Mucosa of gallbladder (tissue), 1 donor: ENCODE measurements around the gene CCDC33. TPM values are rescaled to one million over a fixed set of nuclear protein-coding genes. Genes with fewer than 3 reads are reported as not detected.

Source experiments
- DNase-seq: peaks from one replicate; pipeline ENCODE4 v3.0.0-alpha.2; 2020; ENCODE audit warnings: low spot score
- total RNA-seq: library from RNA; stranded (reverse); gene quantifications from one replicate; pipeline ENCODE4 v1.2.1, GENCODE V29; 2021
- donor health status: DM: no; HTN: no; CAD: no.

CCDC33 gene
- total RNA-seq, 1 donor from 2014 or later, result 1.0 TPM

- DNase-seq, result no peak
These were observed 6.4 kb upstream of the CCDC33 start for GRCh38 chr15:74229686-74230085.

- DNase-seq, result no peak
These were observed 4.7 kb upstream of the CCDC33 start for GRCh38 chr15:74231475-74231874.

GRCh38 chr15:74233373-74233772 is 2.8 kb upstream of the CCDC33 start:
- DNase-seq, result no peak

GRCh38 chr15:74233851-74234597 is 2.1 kb upstream of the CCDC33 start:
- no peak for DNase-seq

- no peak for DNase-seq
These were observed 1.6 kb upstream of the CCDC33 start for GRCh38 chr15:74234598-74234875.

DNA sequence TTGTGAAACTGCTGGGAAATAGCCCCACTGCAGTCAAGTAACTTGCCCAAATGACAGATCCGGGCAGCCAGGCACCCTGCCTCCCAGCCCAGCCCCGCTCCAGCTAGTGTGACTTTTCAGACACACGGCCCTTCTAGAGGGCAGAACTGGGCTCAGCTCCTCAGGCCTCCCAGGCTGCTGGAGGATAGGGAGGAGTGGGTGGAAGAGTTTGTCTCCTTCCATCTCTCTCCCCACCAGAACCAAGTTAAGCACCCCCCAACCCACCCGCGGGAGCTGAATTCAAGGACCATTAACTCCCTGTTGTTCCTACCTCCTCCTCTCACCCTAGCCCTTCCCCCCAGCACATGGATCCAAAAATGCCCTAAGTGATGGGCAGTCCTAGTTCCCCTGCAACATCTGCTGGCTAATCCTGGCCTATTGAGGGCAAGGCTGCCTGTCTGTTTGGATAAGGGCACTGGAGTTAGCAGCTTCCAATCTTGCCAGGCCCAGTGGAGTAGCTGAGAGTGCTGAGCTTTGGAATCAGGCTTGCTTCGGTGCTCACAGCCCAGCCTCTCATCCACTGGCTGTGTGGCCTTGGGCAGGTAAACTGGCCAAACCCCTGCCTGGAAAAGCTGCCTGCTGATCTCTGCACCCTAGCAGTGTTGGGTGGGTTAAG is 3.1 kb downstream of the CCDC33 start:
- no peak for DNase-seq

DNA sequence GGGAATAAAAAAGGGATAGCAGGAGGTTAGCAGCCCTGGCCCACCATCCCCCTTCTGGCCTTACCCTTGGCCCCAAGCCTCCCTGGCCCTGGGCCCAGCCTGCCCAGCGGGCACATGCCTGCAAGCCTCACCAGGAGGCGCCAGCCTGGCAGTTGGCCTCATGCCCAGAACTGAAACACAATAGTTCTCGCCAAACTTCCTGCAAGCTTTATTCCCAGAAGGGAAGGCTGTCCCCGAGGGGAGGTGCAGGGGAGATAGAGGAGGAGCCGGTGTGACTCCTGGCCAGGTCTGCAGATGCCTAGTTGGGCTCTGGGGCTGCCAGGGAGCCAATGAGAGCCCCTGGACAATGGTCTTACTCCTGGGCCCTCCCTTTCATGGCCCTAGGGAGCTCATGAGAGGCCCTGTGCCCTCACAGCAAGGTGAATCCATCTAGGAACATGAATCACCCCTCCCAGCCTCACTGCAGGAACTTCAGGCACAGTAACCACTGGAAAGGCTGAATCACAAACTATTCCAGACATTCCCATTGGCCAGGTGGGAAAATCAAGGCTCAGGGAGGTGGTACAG is 4.0 kb downstream of the CCDC33 start:
- DNase-seq, result peak; percentile 93

GRCh38 chr15:74240897-74241614 is 4.9 kb downstream of the CCDC33 start:
- no peak for DNase-seq

- peak; percentile 63 for DNase-seq
These were observed 6.5 kb downstream of the CCDC33 start for GRCh38 chr15:74242441-74243185.

GRCh38 chr15:74243431-74243830 is 7.3 kb downstream of the CCDC33 start:
- DNase-seq, result no peak

- DNase-seq, result no peak
These were observed 8.8 kb downstream of the CCDC33 start for GRCh38 chr15:74244822-74245341.

DNA sequence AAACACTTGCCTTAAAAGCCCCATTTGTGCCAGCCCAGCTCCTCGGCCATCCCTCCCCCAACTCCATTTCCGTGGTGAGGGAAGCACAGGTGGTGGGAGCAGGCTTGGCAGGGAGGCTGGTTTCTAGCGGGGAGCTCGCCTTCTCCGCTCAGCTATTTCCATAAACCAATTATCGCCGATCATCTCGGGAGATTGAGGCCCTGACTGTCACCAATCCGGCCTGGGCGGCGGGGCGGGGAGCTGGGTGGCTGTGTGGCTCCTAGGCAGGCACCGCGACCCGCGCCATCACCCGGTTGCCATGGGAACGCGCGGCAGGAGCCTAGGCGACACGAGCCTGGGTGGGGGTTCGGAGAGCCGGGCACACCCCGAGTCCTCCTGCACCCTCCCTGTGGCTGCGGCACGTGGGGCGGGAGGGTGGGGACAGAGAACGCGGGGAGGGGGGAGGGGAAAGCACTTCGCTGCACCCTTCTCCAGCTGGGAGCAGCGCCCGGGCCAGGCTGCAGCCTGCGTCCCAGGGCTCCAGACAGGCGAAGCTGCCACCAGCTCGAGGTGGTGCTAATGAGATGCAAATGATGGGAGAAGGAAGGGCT is 9.3 kb downstream of the CCDC33 start:
- no peak for DNase-seq

DNA sequence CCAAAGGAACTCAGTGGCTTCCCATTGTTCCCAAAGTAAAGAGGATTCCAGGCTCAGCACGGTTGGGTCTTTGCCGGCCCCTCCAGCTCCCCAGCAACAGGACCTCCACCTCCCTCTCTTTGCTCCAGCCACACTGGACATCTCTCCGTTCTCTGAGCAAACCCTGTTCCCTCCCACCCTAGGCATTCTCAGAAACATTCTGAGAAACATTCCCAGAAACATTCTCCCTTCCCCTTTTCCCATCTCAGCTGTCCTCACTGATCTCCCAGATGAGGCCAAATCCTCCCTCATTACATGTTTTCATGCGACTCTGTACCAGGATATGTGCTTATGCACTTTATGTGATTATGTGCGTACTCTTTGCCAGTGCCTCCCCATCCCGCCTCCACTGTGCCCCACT is 14.1 kb downstream of the CCDC33 start:
- no peak for DNase-seq

DNA sequence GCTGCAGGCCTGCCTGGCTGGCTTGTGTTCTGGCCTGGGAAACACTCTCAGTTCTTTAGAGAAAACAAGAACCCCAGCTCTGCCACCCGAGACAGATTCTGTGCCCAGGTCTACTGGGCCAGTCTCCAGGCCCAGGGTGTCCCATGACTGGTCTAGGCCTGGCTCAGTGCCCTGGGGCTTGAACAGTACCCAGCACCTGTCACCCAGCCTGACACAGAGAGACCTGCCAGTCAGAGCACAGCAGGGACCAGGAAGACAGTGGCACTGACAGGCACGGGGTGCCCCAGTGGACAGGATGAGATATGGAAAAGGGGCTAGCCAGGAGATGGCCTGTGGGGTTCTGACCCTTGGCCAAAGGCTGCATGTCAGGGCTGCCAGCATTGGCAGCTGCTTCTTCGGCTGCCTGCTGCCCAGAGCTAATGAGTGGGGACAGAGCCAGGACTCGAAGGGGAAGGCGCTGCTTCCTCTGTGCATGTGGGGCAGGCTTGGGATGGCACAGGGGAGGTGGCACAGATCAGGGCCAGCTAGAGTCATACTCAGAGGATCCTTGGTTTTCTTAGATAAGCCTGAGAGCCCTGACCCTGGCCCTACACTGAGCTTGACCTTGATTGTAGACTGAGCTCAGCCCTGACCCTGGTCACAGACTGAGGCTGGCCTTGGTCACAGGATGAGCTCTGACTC is 15.1 kb downstream of the CCDC33 start:
- peak; percentile 69 for DNase-seq

GRCh38 chr15:74252291-74252690 is 16.2 kb downstream of the CCDC33 start:
- no peak for DNase-seq

GRCh38 chr15:74252721-74253120 is 16.6 kb downstream of the CCDC33 start:
- DNase-seq, result no peak

DNA sequence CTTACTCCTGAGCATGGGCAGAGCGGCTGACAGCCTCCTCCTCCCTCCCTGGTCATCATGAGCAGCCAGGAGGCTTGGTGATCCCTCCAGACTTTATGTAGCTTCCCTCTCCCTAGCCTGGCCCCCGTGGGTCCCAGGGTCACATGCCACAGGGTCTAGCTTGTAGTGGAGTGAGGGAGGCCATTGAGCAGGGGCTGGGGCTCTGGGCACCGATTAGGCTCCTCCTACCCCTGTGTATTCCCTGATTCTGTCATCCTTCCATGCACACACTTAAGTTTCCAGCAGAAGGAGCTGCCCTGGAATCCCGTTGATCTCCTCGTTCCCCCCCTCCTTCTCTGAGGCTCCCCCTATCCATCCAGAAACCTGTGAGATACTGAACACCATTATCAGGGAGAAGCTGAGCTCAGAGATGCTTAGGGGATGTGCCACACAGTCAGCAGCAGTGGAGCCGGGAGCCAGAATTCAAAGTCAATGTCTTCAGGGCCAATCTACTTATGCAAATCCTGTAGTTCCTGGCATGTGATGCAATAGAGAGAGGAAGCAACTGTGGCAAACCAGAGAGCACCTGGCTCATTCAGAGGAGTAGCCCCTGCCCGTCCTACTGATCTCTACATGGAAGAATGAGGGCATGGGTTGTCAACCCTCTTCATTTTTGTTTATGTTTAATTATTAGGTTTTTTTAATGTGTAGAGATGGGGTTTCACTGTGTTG is 17.2 kb downstream of the CCDC33 start:
- no peak for DNase-seq

GRCh38 chr15:74257105-74257504 is 21.0 kb downstream of the CCDC33 start:
- no peak for DNase-seq

DNA sequence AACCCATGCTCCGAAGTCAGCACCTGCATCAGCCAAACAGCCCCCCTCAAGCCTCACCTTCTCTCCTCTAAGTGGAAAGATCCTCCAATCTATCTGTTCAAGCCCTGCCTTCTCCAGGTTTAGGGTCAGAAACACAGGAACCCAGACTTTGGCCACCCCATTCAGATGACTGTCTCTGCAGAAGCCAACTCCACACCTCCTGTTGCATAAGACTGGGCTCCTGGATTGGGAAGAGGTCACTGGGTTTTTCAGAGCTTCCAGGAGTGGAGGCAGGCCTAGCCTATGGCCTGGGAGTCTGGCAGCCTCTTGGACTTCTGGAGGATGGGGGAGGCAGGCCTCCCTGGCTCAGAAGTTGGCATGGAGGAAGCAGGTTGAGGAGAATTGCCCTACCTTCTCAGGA is 21.5 kb downstream of the CCDC33 start:
- no peak for DNase-seq
